ENCODE results near the gene TRIO. TPM values are rescaled to one million over a fixed set of nuclear protein-coding genes. Genes with fewer than 3 reads are reported as not detected.

Gene TRIO
- polyA plus RNA-seq, 1 donor (not counting 4 experiments of a cell fraction or from before 2014, with no cell fraction given), result 57.2 TPM

DNA sequence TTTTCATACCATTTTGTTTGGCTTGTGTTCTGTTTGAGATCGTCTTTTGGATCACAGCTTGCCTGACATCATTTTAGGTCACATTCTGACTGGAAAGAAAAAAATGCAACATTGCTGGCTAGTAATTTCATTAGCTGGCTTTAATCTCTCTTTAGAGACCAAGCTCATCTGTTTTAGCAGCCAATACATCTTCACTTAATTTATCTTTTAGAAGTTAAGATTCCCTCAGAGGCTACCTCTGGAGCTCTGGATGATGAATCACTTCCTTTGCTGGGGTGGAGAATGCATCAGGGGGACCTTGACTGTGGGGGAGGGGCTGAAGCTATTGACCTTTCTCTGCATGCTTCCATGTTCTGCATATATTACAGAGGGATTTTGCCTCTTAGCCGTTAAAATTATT lies 256.9 kb downstream of the TRIO start:
- DNase-seq (ENCODE audit: low read depth, low spot score) (no peak), FAIRE-seq (no peak)
- H4K20me1 ChIP-seq (ENCODE audit: control insufficient read depth, extremely low read depth, insufficient read depth, low read length), result no peaks in the 10 kb centered on the region
- H3K4me3 ChIP-seq (ENCODE audit: control insufficient read depth in 2 of 3, extremely low read depth in 1 of 3, insufficient read depth in 2 of 3, low read depth in 1 of 3, low read length in 3 of 3), result no peak overlapping the region
- H3K4me2 ChIP-seq (ENCODE audit: control insufficient read depth, extremely low read depth, insufficient read depth, low read depth, low read length), result no peak overlapping the region
- H3K9me1 ChIP-seq (ENCODE audit: control insufficient read depth, extremely low read depth, insufficient read depth, low read length), result no peaks in the 10 kb centered on the region
- no peaks in the 10 kb centered on the region for H3K27me3 ChIP-seq (ENCODE audit: control insufficient read depth, extremely low read depth, insufficient read depth, low read length)
- dilution Hi-C loops (cut with MboI; ENCODE audit: extremely low pct_ligation_motif_present, low sequenced_read_pairs), result no loop called here
- peaks cover 38 to 46% of the 10 kb centered on the region in 2 experiments for H3K36me3 ChIP-seq (ENCODE audit: control insufficient read depth in 2 of 2, extremely low read depth in 1 of 2, insufficient read depth in 2 of 2, low read length in 2 of 2)
- TF ChIP-seq CTCF (optimal IDR thresholded peaks at IDR 0.05 in 1 of 3, IDR thresholded peaks at IDR 0.05 in 1 of 3, conservative IDR thresholded peaks at IDR 0.05 in 1 of 3; ENCODE audit: extremely low read depth in 1 of 3, insufficient read depth in 2 of 3, low read length in 3 of 3), result no peak
- H3K9ac ChIP-seq (ENCODE audit: control insufficient read depth, extremely low read depth, insufficient read depth, low read length), result no peak overlapping the region
- H3K27ac ChIP-seq (ENCODE audit: control insufficient read depth, insufficient read depth, low read length), result no peak overlapping the region
- no peaks in the 10 kb centered on the region for H3K9me3 ChIP-seq (ENCODE audit: control insufficient read depth, low read depth, low read length)
- H3K4me1 ChIP-seq (ENCODE audit: control insufficient read depth, extremely low read depth, insufficient read depth, low read length), result peaks cover 15% of the 10 kb centered on the region
- no peak overlapping the region for H2AFZ ChIP-seq (ENCODE audit: control insufficient read depth, low read length)
- peaks cover 19% of the 10 kb centered on the region for H3K79me2 ChIP-seq (ENCODE audit: control insufficient read depth, insufficient read depth, low read length)

DNA sequence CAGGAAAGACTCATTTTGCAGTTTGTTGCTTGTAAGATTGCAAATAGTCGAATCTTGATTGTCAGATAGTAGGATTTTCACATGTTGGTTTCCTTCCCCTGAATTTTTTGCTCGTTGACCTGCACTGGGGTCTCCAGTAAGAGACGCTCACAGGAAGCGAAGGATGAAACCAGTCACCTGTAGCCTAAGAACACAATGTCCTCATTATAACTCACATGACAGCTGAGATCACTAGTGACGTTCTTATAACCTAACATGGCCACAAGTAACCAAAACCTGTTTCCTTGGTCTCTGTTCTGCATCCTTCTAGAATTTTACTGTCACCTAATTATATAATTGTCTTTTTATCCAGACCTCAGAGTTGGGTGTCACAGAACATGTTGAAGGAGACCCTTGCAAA lies 257.5 kb downstream of the TRIO start:
- Histone ChIP-seq H3K9me3 (ENCODE audit: control insufficient read depth, low read depth, low read length) (no peaks in the 10 kb centered on the region), H3K36me3 (ENCODE audit: control insufficient read depth in 2 of 2, extremely low read depth in 1 of 2, insufficient read depth in 2 of 2, low read length in 2 of 2) (peaks cover 36 to 43% of the 10 kb centered on the region in 2 experiments), H3K27me3 (ENCODE audit: control insufficient read depth, extremely low read depth, insufficient read depth, low read length) (no peaks in the 10 kb centered on the region), H3K4me2 (ENCODE audit: control insufficient read depth, extremely low read depth, insufficient read depth, low read depth, low read length) (no peak overlapping the region), H3K79me2 (ENCODE audit: control insufficient read depth, insufficient read depth, low read length) (peaks cover 19% of the 10 kb centered on the region), H2AFZ (ENCODE audit: control insufficient read depth, low read length) (no peak overlapping the region), H3K27ac (ENCODE audit: control insufficient read depth, insufficient read depth, low read length) (no peak overlapping the region), H4K20me1 (ENCODE audit: control insufficient read depth, extremely low read depth, insufficient read depth, low read length) (no peaks in the 10 kb centered on the region), H3K4me1 (ENCODE audit: control insufficient read depth, extremely low read depth, insufficient read depth, low read length) (peaks cover 18% of the 10 kb centered on the region), H3K9ac (ENCODE audit: control insufficient read depth, extremely low read depth, insufficient read depth, low read length) (no peak overlapping the region), H3K4me3 (ENCODE audit: control insufficient read depth in 2 of 3, extremely low read depth in 1 of 3, insufficient read depth in 2 of 3, low read depth in 1 of 3, low read length in 3 of 3) (no peak overlapping the region), H3K9me1 (ENCODE audit: control insufficient read depth, extremely low read depth, insufficient read depth, low read length) (no peaks in the 10 kb centered on the region)
- DNase-seq (ENCODE audit: low read depth, low spot score) (no peak), FAIRE-seq (no peak)
- dilution Hi-C loops (cut with MboI; ENCODE audit: extremely low pct_ligation_motif_present, low sequenced_read_pairs), result no loop called here
- TF ChIP-seq EZH2 (IDR thresholded peaks at IDR 0.05; ENCODE audit: low read length), result no peak
- no peak for TF ChIP-seq CTCF (optimal IDR thresholded peaks at IDR 0.05 in 1 of 3, IDR thresholded peaks at IDR 0.05 in 1 of 3, conservative IDR thresholded peaks at IDR 0.05 in 1 of 3; ENCODE audit: extremely low read depth in 1 of 3, insufficient read depth in 2 of 3, low read length in 3 of 3)

All from keratinocyte (primary cell).